Liver (tissue), 2 donors: ENCODE results near the gene ATP8B3.

Experiments
- YY1 ChIP-seq: IDR thresholded peaks from 2 replicates; pipeline ENCODE4 v1.6.1; 2016; ENCODE audit warnings: antibody characterized with exemption, mild to moderate bottlenecking
- TF ChIP-seq, protein P1 (sequence below): fragments of 150-350 bp; IDR thresholded peaks from 2 replicates; pipeline ENCODE4 v1.5.1; 2017; ENCODE audit warnings: improper control_type of control experiment, low read depth, low read length; ENCODE audit not compliant: missing input control
- donor health status: healthy.

DNA sequence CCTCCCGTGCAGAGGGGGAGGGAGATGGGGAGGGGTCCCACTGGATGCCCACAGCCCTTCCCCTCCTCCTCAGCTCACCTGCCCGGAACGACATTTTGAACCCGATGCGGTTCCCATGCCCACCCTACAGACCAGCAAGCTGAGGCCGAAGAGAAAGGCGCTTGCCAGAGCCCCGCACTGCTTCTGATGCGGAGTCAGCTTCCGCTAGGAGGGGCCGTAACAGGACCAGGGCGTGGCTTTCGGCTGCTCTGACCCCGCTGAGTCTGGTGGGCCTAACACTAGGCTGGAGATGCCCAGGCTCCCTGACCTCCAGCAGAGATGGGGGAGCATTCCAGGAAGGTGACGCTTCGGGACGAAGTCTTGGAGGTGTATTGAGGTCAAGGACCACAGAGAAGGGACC, 52.1 kb downstream of the ATP8B3 start:
- TF ChIP-seq YY1 = no peak
- TF ChIP-seq, protein P1, sequence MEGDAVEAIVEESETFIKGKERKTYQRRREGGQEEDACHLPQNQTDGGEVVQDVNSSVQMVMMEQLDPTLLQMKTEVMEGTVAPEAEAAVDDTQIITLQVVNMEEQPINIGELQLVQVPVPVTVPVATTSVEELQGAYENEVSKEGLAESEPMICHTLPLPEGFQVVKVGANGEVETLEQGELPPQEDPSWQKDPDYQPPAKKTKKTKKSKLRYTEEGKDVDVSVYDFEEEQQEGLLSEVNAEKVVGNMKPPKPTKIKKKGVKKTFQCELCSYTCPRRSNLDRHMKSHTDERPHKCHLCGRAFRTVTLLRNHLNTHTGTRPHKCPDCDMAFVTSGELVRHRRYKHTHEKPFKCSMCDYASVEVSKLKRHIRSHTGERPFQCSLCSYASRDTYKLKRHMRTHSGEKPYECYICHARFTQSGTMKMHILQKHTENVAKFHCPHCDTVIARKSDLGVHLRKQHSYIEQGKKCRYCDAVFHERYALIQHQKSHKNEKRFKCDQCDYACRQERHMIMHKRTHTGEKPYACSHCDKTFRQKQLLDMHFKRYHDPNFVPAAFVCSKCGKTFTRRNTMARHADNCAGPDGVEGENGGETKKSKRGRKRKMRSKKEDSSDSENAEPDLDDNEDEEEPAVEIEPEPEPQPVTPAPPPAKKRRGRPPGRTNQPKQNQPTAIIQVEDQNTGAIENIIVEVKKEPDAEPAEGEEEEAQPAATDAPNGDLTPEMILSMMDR = no peak
